Astrocyte (in vitro differentiated cells and primary cell): ENCODE measurements around the gene KCNA5.

Experiments used
- CTCF ChIP-seq: IDR thresholded peaks from 2 replicates; pipeline ENCODE4 v1.5.1; 2011; ENCODE audit warnings: low read depth, mild to moderate bottlenecking, inconsistent platforms, low read length, moderate library complexity; ENCODE audit not compliant: insufficient read depth
- EZH2 ChIP-seq: IDR thresholded peaks from 2 replicates; pipeline ENCODE4 v1.6.1; 2012; ENCODE audit warnings: mild to moderate bottlenecking, low read length, inconsistent platforms; ENCODE audit not compliant: insufficient read depth

GRCh38 chr12:5073853-5074252, 30.2 kb downstream of the KCNA5 start:
- TF ChIP-seq CTCF (peak; percentile 49), EZH2 (no peak)
